GM23338 (cell line): ENCODE measurements around the gene ENPP1. TPM values are rescaled to one million over a fixed set of nuclear protein-coding genes. Genes with fewer than 3 reads are reported as not detected.

Experiments used
- ATAC-seq: fragments of 200-7000 bp; cut with Tn5 transposase; 3 replicates; pipeline ENCODE4 v1.9.1; 2020
- DNase-seq: peaks from one replicate; pipeline ENCODE4 v3.0.0-alpha.2; 2015; ENCODE audit warnings: low spot score
- H2AFZ ChIP-seq: fragments of 200-600 bp; sonication (generic); 2 replicates; pipeline ENCODE4 v1.8.0; 2016; ENCODE audit warnings: antibody characterized with exemption, mild to moderate bottlenecking, moderate library complexity
- H3F3A ChIP-seq: fragments of 200-600 bp; sonication (generic); replicated peaks from 2 replicates; pipeline ENCODE4 v1.8.0; 2017; ENCODE audit warnings: antibody characterized with exemption, mixed run types, low read depth
- H3K27ac ChIP-seq: fragments of 200-600 bp; sonication (generic); 2 replicates; pipeline ENCODE4 v1.6.1; 2016; ENCODE audit warnings: low read depth
- H3K27me3 ChIP-seq: fragments of 200-600 bp; sonication (generic); 2 replicates; pipeline ENCODE4 v1.8.0; 2016; ENCODE audit warnings: mild to moderate bottlenecking, mixed run types, moderate library complexity; ENCODE audit not compliant: insufficient read depth
- H3K36me3 ChIP-seq: fragments of 200-600 bp; sonication (generic); 2 replicates; pipeline ENCODE4 v1.8.0; 2016; ENCODE audit warnings: mild to moderate bottlenecking; ENCODE audit not compliant: insufficient read depth
- H3K4me1 ChIP-seq: fragments of 200-600 bp; sonication (generic); 2 replicates; pipeline ENCODE4 v1.8.0; 2016; ENCODE audit warnings: mild to moderate bottlenecking, moderate library complexity; ENCODE audit not compliant: insufficient read depth
- H3K4me2 ChIP-seq: fragments of 200-600 bp; sonication (generic); 2 replicates; pipeline ENCODE4 v1.7.1; 2017; ENCODE audit warnings: mixed run types
- H3K4me3 ChIP-seq: fragments of 200-600 bp; sonication (generic); 2 replicates; pipeline ENCODE4 v1.6.1; 2016; ENCODE audit warnings: mixed run types
- H3K79me2 ChIP-seq: fragments of 200-600 bp; sonication (generic); replicated peaks from 2 replicates; pipeline ENCODE4 v1.8.0; 2017; ENCODE audit warnings: mild to moderate bottlenecking; ENCODE audit not compliant: insufficient read depth
- H3K9me2 ChIP-seq: fragments of 200-600 bp; sonication (generic); 2 replicates; pipeline ENCODE4 v1.8.0; 2017; ENCODE audit not compliant: insufficient read depth
- H4K20me1 ChIP-seq: fragments of 200-600 bp; sonication (generic); replicated peaks from 2 replicates; pipeline ENCODE4 v1.8.0; 2017; ENCODE audit warnings: mild to moderate bottlenecking; ENCODE audit not compliant: insufficient read depth
- H3K27ac Mint-ChIP-seq: 2 replicates; pipeline ENCODE4 v1.8.0; 2020; ENCODE audit warnings: inconsistent platforms, mild to moderate bottlenecking, moderate library complexity, mixed read lengths
- H3K27me3 Mint-ChIP-seq: 3 replicates; pipeline ENCODE4 v1.8.0; 2022; ENCODE audit warnings: low read depth, mild to moderate bottlenecking, moderate library complexity, mixed read lengths, inconsistent platforms; ENCODE audit not compliant: insufficient read depth, poor library complexity
- H3K36me3 Mint-ChIP-seq: 3 replicates; pipeline ENCODE4 v1.8.0; 2021; ENCODE audit warnings: low read depth, mild to moderate bottlenecking, inconsistent platforms, moderate library complexity, mixed read lengths
- H3K4me1 Mint-ChIP-seq: 3 replicates; pipeline ENCODE4 v1.8.0; 2020; ENCODE audit warnings: mild to moderate bottlenecking, inconsistent platforms, mixed read lengths
- H3K4me3 Mint-ChIP-seq: 3 replicates; pipeline ENCODE4 v1.8.0; 2021; ENCODE audit warnings: moderate library complexity, mild to moderate bottlenecking, inconsistent platforms, mixed read lengths
- H3K9me3 Mint-ChIP-seq: 3 replicates; pipeline ENCODE4 v1.8.0; 2020; ENCODE audit warnings: moderate library complexity, mild to moderate bottlenecking, inconsistent platforms, mixed read lengths
- CREB1 ChIP-seq: fragments of 250-450 bp; sonication (Bioruptor Pico); IDR thresholded peaks from 2 replicates; pipeline ENCODE4 v1.5.0; 2020; ENCODE audit warnings: low read depth, mild to moderate bottlenecking, moderate library complexity
- CTCF ChIP-seq, 2 experiments: fragments of 200-600 bp in 1 of 2; sonication (generic) in 1 of 2; conservative IDR thresholded peaks; 2 replicates each; pipeline versions ENCODE4 v1.5.1 to v1.6.1; 2016 to 2017; ENCODE audit warnings: antibody characterized with exemption in 2 of 2, low read depth in 2 of 2, mild to moderate bottlenecking in 2 of 2, moderate library complexity in 1 of 2
- ETS1 ChIP-seq: IDR thresholded peaks from 2 replicates; pipeline ENCODE4 v1.6.1; 2016; ENCODE audit warnings: antibody characterized with exemption
- EZH2 ChIP-seq: fragments of 200-600 bp; sonication (generic); IDR thresholded peaks from one replicate; pipeline ENCODE4 v1.8.0; 2017; ENCODE audit warnings: antibody characterized with exemption, mild to moderate bottlenecking, low read depth; ENCODE audit not compliant: unreplicated experiment
- EZH2phosphoT487 ChIP-seq: fragments of 200-600 bp; sonication (generic); IDR thresholded peaks from one replicate; pipeline ENCODE4 v1.8.1; 2018; ENCODE audit warnings: antibody characterized with exemption; ENCODE audit not compliant: unreplicated experiment
- JUNB ChIP-seq: IDR thresholded peaks from one replicate; pipeline ENCODE4 v1.6.1; 2016; ENCODE audit warnings: antibody characterized with exemption; ENCODE audit not compliant: unreplicated experiment
- NANOG ChIP-seq: IDR thresholded peaks from 2 replicates; pipeline ENCODE4 v1.6.1; 2016; ENCODE audit warnings: antibody characterized with exemption, borderline replicate concordance
- POLR2AphosphoS5 ChIP-seq: IDR thresholded peaks from 2 replicates; pipeline ENCODE4 v1.6.1; 2016; ENCODE audit warnings: antibody characterized with exemption, low read depth
- REST ChIP-seq: IDR thresholded peaks from one replicate; pipeline ENCODE4 v1.6.1; 2018; ENCODE audit warnings: antibody characterized with exemption; ENCODE audit not compliant: unreplicated experiment
- STAT1 ChIP-seq: IDR thresholded peaks from one replicate; pipeline ENCODE4 v1.6.1; 2016; ENCODE audit warnings: antibody characterized with exemption; ENCODE audit not compliant: unreplicated experiment
- ZNF114 ChIP-seq: fragments of 250-450 bp; sonication (Bioruptor Pico); IDR thresholded peaks from 2 replicates; pipeline ENCODE4 v1.5.0; 2020; ENCODE audit warnings: mild to moderate bottlenecking, moderate library complexity
- ZNF331 ChIP-seq: fragments of 250-450 bp; sonication (Bioruptor Pico); IDR thresholded peaks from 2 replicates; pipeline ENCODE4 v1.5.0; 2020; ENCODE audit warnings: low read depth, mild to moderate bottlenecking, moderate library complexity
- ZNF462 ChIP-seq: fragments of 250-450 bp; sonication (Bioruptor Pico); IDR thresholded peaks from 2 replicates; pipeline ENCODE4 v1.5.0; 2020; ENCODE audit warnings: mild to moderate bottlenecking, moderate library complexity
- polyA plus RNA-seq: library from polyadenylated mRNA; unstranded; fragments of >200 nt; fragmentation: Nextera tagmentation; extraction: Ambion mirVana; gene quantifications from 2 replicates; pipeline ENCODE4 v1.2.1, GENCODE V29; 2016
- total RNA-seq: library from RNA; depleted of rRNA; stranded (reverse); fragments of >200 nt; shearing (Covaris generic); gene quantifications from 2 replicates; pipeline ENCODE4 v1.2.3, GENCODE V29; 2014

ENPP1 gene
- total and polyA plus RNA-seq, 2 experiments from 2014 or later = 17.3 to 46.9 TPM

GRCh38 chr6:131825946-131826345 is 18.1 kb downstream of the ENPP1 start:
- H3K4me1 Mint-ChIP-seq = no peaks in the 10 kb centered on the region; the same call in 1 of the 3 replicates
- peaks cover 4% of the 10 kb centered on the region for H4K20me1 ChIP-seq
- no peak for ATAC-seq
- H3K27ac Mint-ChIP-seq = no peak overlapping the region
- peaks cover 53% of the 10 kb centered on the region for H3K79me2 ChIP-seq
- no peak overlapping the region for H2AFZ ChIP-seq
- no peak overlapping the region for H3K4me3 ChIP-seq
- no peaks in the 10 kb centered on the region for H3K27me3 Mint-ChIP-seq
- TF ChIP-seq ZNF462 = no peak
- TF ChIP-seq CTCF (conservative IDR thresholded peaks at IDR 0.05; ENCODE audit: low read depth in 2 of 2) = no peak
- no peak for TF ChIP-seq EZH2phosphoT487
- TF ChIP-seq POLR2AphosphoS5 = no peak
- no peak for TF ChIP-seq ZNF331 (CRISPR knock-in tag)
- no peak for TF ChIP-seq CREB1 (CRISPR knock-in tag)
- TF ChIP-seq EZH2 = no peak
- no peak for TF ChIP-seq JUNB
- TF ChIP-seq NANOG = no peak
- no peak for TF ChIP-seq ETS1
- TF ChIP-seq STAT1 = no peak
- no peak for TF ChIP-seq ZNF114 (CRISPR knock-in tag)
- TF ChIP-seq REST = no peak
- no peaks in the 10 kb centered on the region for H3K9me2 ChIP-seq
- H3K36me3 Mint-ChIP-seq = peaks cover 9% of the 10 kb centered on the region
- no peaks in the 10 kb centered on the region for H3K9me3 Mint-ChIP-seq
- no peak for DNase-seq
- H3K36me3 ChIP-seq = no peaks in the 10 kb centered on the region
- H3K4me3 Mint-ChIP-seq = no peak overlapping the region
- H3K4me2 ChIP-seq = no peak overlapping the region
- H3K27me3 ChIP-seq = no peaks in the 10 kb centered on the region
- H3F3A ChIP-seq = no peaks in the 10 kb centered on the region
- H3K27ac ChIP-seq = no peak overlapping the region
- H3K4me1 ChIP-seq = no peaks in the 10 kb centered on the region
